GM12878 (cell line): ENCODE results near the gene THSD4.

Experiments used
- BACH1 ChIP-seq: fragments of 450-650 bp; IDR thresholded peaks from 2 replicates; pipeline ENCODE4 v1.6.1; 2017; ENCODE audit warnings: mild to moderate bottlenecking, borderline replicate concordance
- BCL11A ChIP-seq: IDR thresholded peaks from 2 replicates; pipeline ENCODE4 v1.6.1; 2011; ENCODE audit warnings: low read depth, low read length
- TF ChIP-seq, protein P1 (sequence below), 3 experiments: IDR thresholded peaks in 2 of 3; conservative IDR thresholded peaks in 1 of 3; 2 replicates each; pipeline ENCODE4 v1.5.1; 2011; ENCODE audit warnings: low read depth in 3 of 3, low read length in 3 of 3, mild to moderate bottlenecking in 3 of 3, control low read depth in 2 of 3, moderate library complexity in 2 of 3, inconsistent platforms in 1 of 3, mixed read lengths in 1 of 3; ENCODE audit not compliant: control insufficient read depth in 2 of 3, insufficient read depth in 1 of 3; ENCODE audit errors: extremely low read depth in 1 of 3

DNA sequence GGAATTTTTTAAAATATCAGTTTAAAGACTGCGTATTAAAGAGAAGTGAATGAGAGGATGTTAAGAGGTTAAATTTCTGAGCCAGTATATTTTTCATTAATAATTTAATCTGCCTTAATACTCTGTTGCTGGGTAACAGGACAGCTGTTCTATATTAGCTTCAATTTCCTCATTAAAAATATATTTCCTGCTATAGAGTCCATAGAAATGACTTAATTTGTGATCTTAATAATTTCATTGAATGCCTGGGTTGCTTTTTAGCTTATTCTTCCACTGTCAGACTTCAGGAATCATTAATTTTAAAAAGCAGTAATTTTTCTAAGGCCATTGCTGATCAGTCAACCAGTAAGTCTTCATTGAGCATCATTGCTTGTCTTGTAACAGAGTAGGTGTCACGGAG lies 129.0 kb downstream of the THSD4 start:
- TF ChIP-seq BCL11A (no peak), BACH1 (no peak)
- TF ChIP-seq, protein P1, sequence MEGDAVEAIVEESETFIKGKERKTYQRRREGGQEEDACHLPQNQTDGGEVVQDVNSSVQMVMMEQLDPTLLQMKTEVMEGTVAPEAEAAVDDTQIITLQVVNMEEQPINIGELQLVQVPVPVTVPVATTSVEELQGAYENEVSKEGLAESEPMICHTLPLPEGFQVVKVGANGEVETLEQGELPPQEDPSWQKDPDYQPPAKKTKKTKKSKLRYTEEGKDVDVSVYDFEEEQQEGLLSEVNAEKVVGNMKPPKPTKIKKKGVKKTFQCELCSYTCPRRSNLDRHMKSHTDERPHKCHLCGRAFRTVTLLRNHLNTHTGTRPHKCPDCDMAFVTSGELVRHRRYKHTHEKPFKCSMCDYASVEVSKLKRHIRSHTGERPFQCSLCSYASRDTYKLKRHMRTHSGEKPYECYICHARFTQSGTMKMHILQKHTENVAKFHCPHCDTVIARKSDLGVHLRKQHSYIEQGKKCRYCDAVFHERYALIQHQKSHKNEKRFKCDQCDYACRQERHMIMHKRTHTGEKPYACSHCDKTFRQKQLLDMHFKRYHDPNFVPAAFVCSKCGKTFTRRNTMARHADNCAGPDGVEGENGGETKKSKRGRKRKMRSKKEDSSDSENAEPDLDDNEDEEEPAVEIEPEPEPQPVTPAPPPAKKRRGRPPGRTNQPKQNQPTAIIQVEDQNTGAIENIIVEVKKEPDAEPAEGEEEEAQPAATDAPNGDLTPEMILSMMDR (IDR thresholded peaks at IDR 0.05 in 2 of 3, conservative IDR thresholded peaks at IDR 0.05 in 1 of 3; ENCODE audit: control insufficient read depth in 2 of 3, extremely low read depth in 1 of 3, insufficient read depth in 1 of 3, low read depth in 3 of 3, low read length in 3 of 3): no peak
